Measurements from ENCODE around the gene CRTAC1. TPM values are rescaled to one million over a fixed set of nuclear protein-coding genes. Genes with fewer than 3 reads are reported as not detected.

CRTAC1 gene
- total RNA-seq, 1 experiment from 2014 or later = 0.20 TPM

- H3K9ac ChIP-seq (ENCODE audit: low read length) = peak overlapping the region; percentile 39
- ChIA-PET POLR2A (interaction anchor here (1.0 kb wide), 1 partner anchor 21 kb away, joined by 5 read pairs; no protein-coding TSS in a partner anchor), CTCF (interaction anchor here (0.7 to 1.1 kb wide), 4 partner anchors 19 to 316 kb away, joined by 3 read pairs; no protein-coding TSS in a partner anchor), RAD21 (ENCODE audit: low non-redundant PET in 1 of 2, low total read pairs in 2 of 2, uncharacterized antibody in 2 of 2, unreplicated experiment in 2 of 2) (interaction anchor here in 1 of 2 experiments (0.7 kb wide), 1 partner anchor 19 kb away, joined by 3 read pairs; no protein-coding TSS in a partner anchor)
- H4K20me1 ChIP-seq (ENCODE audit: insufficient read depth) = no peaks in the 10 kb centered on the region
- H3K36me3 ChIP-seq (ENCODE audit: control insufficient read depth in 1 of 2, insufficient read depth in 2 of 2, low read length in 2 of 2) = no peaks in the 10 kb centered on the region
- no peaks in the 10 kb centered on the region for H3K9me2 ChIP-seq (ENCODE audit: insufficient read depth)
- peaks cover 4 to 12% of the 10 kb centered on the region in 2 experiments; a peak in 2 of 4 replicates for H3K4me1 ChIP-seq (ENCODE audit: control insufficient read depth in 1 of 2, insufficient read depth in 2 of 2, low read length in 2 of 2)
- no peaks in the 10 kb centered on the region for H3K9me3 ChIP-seq (ENCODE audit: control insufficient read depth in 1 of 2, insufficient read depth in 1 of 2, low read depth in 1 of 2, low read length in 2 of 2)
- peak overlapping the region; percentile 83 for H2AFZ ChIP-seq (ENCODE audit: low read depth, low read length, poor library complexity, severe bottlenecking)
- DNase-seq (ENCODE audit: low read depth, low spot score) (no peak), ATAC-seq (peak; percentile 69)
- peak overlapping the region; percentile 90 for H3K4me2 ChIP-seq (ENCODE audit: low read length)
- intact Hi-C loops (cut with micrococcal nuclease) = no loop called here
- peak overlapping the region; percentile 54 to 65 for H3K4me3 ChIP-seq (replicated peaks in 1 of 2; ENCODE audit: low read depth in 1 of 2, low read length in 2 of 2)
- no TSS peak for BruUV-seq (replicated peaks)
- no peak; the same call in 1 of the 2 replicates for TF ChIP-seq SP1 (IDR thresholded peaks at IDR 0.05; ENCODE audit: low read depth)
- no peak for TF ChIP-seq JUND (IDR thresholded peaks at IDR 0.05)
- no peak; the same call in 1 of the 2 replicates for TF ChIP-seq MAX (IDR thresholded peaks at IDR 0.05)
- TF ChIP-seq REST (IDR thresholded peaks at IDR 0.05; ENCODE audit: low read depth) = no peak
- no peak for TF ChIP-seq EZH2phosphoT487 (IDR thresholded peaks at IDR 0.05; ENCODE audit: borderline replicate concordance)
- TF ChIP-seq ELF1 (IDR thresholded peaks at IDR 0.05; ENCODE audit: borderline replicate concordance, low read depth) = no peak
- TF ChIP-seq FOSL1 (IDR thresholded peaks at IDR 0.05; ENCODE audit: low read depth) = no peak
- TF ChIP-seq EZH2 (IDR thresholded peaks at IDR 0.05) = no peak
- TF ChIP-seq CEBPB (IDR thresholded peaks at IDR 0.05; ENCODE audit: low read depth) = no peak
- TF ChIP-seq EGR1 (IDR thresholded peaks at IDR 0.05; ENCODE audit: low read depth) = no peak
- no peak for TF ChIP-seq SIN3A (IDR thresholded peaks at IDR 0.05; ENCODE audit: low read depth)
- TF ChIP-seq CBX3 (IDR thresholded peaks at IDR 0.05; ENCODE audit: low read depth) = no peak
- TF ChIP-seq ZBTB33 (IDR thresholded peaks at IDR 0.05; ENCODE audit: extremely low read depth, insufficient replicate concordance, low read length) = no peak
- TF ChIP-seq ZNF274 (IDR thresholded peaks at IDR 0.05; ENCODE audit: low read depth, low read length) = no peak
- no peak for TF ChIP-seq RAD21 (IDR thresholded peaks at IDR 0.05; ENCODE audit: low read depth)
- TF ChIP-seq SRF (IDR thresholded peaks at IDR 0.05; ENCODE audit: low read depth) = no peak
- no peak for TF ChIP-seq POLR2A (IDR thresholded peaks at IDR 0.05; ENCODE audit: borderline replicate concordance, extremely low read depth, insufficient read depth, insufficient read length)
- TF ChIP-seq TCF7L2 (IDR thresholded peaks at IDR 0.05; ENCODE audit: borderline replicate concordance, extremely low read depth, insufficient read depth, insufficient read length) = no peak
- no peak for TF ChIP-seq ZFX (IDR thresholded peaks at IDR 0.05)
- peaks cover 7% of the 10 kb centered on the region; the same call in 1 of the 2 replicates for H3K27me3 ChIP-seq (ENCODE audit: insufficient read depth, low read length)
- H3K79me2 ChIP-seq (ENCODE audit: insufficient read depth, low read length) = no peaks in the 10 kb centered on the region
- H3K27ac ChIP-seq (ENCODE audit: low read depth, low read length) = peak overlapping the region; percentile 45; the same call in 1 of the 2 replicates
Observed at GRCh38 chr10:97849103-97849686, 181.2 kb downstream of the CRTAC1 start.

Data from HCT116 (cell line).